Measurements from ENCODE around the gene WNT7B.

DNA sequence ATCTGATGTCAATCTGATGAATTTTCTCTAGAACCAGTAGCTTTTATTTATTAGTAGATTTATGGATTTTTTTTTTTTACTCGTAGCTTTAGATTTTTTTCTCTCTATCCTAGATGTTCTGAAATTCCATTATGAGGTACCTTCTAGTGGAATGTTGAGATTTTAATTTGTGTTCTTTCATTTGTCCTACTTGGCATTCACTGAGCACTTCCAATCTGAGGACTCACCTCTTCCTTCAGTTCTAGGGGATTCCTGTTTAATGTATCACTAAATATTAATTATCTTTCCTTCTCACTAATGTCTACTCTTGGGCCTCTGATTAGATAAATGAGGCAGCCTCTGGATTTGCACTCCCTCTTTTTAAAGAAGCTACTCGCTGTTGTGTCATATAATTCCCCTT lies 40.2 kb upstream of the WNT7B start:
- TF ChIP-seq POLR2A (IDR thresholded peaks at IDR 0.05) (no peak), POLR2AphosphoS5 (IDR thresholded peaks at IDR 0.05) (no peak)
- TF ChIP-seq, protein P1, sequence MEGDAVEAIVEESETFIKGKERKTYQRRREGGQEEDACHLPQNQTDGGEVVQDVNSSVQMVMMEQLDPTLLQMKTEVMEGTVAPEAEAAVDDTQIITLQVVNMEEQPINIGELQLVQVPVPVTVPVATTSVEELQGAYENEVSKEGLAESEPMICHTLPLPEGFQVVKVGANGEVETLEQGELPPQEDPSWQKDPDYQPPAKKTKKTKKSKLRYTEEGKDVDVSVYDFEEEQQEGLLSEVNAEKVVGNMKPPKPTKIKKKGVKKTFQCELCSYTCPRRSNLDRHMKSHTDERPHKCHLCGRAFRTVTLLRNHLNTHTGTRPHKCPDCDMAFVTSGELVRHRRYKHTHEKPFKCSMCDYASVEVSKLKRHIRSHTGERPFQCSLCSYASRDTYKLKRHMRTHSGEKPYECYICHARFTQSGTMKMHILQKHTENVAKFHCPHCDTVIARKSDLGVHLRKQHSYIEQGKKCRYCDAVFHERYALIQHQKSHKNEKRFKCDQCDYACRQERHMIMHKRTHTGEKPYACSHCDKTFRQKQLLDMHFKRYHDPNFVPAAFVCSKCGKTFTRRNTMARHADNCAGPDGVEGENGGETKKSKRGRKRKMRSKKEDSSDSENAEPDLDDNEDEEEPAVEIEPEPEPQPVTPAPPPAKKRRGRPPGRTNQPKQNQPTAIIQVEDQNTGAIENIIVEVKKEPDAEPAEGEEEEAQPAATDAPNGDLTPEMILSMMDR (IDR thresholded peaks at IDR 0.05 in 8 of 11, conservative IDR thresholded peaks at IDR 0.05 in 3 of 11), result no peak

All from spleen (tissue), 7 donors.